Measurements from ENCODE around the gene RNU5B-1.

- no peak for TF ChIP-seq CTCF (IDR thresholded peaks at IDR 0.05; ENCODE audit: low read depth, low read length)
- TF ChIP-seq EZH2phosphoT487 (IDR thresholded peaks at IDR 0.05; ENCODE audit: low read depth) = no peak
Observed at GRCh38 chr15:65323071-65323511, 18.6 kb downstream of the RNU5B-1 start.

Data from OCI-LY3 (cell line).